Measurements from ENCODE around the gene CCZ1.
"Not testable (repeated sequence)": the region's sequence is repeated elsewhere in the genome, so short reads cannot be mapped to it uniquely, and the experiment has no call there.

CCZ1 gene

GRCh38 chr7:5908835-5909234 is 10.3 kb downstream of the CCZ1 start:
- not testable (repeated sequence) for DNase-seq (ENCODE audit: low read depth, low spot score)

- not testable (repeated sequence) for DNase-seq (ENCODE audit: low read depth, low spot score)
These were observed 18.0 kb downstream of the CCZ1 start for GRCh38 chr7:5916529-5916928.

GRCh38 chr7:5924180-5924579 is 25.6 kb downstream of the CCZ1 start:
- not testable (repeated sequence) for DNase-seq (ENCODE audit: low read depth, low spot score)

- DNase-seq (ENCODE audit: low read depth, low spot score) = not testable (repeated sequence)
These were observed 26.1 kb downstream of the CCZ1 start for GRCh38 chr7:5924630-5925029.

- not testable (repeated sequence) for DNase-seq (ENCODE audit: low read depth, low spot score)
These were observed 27.8 kb downstream of the CCZ1 start for GRCh38 chr7:5926263-5926870.

- DNase-seq (ENCODE audit: low read depth, low spot score) = not testable (repeated sequence)
These were observed 31.8 kb downstream of the CCZ1 start for GRCh38 chr7:5930290-5930689.

- not testable (repeated sequence) for DNase-seq (ENCODE audit: low read depth, low spot score)
These were observed 32.7 kb downstream of the CCZ1 start for GRCh38 chr7:5931250-5931649.

- not testable (repeated sequence) for DNase-seq (ENCODE audit: low read depth, low spot score)
These were observed 33.5 kb downstream of the CCZ1 start for GRCh38 chr7:5931905-5932644.

GRCh38 chr7:5934945-5935450 is 36.5 kb downstream of the CCZ1 start:
- DNase-seq (ENCODE audit: low read depth, low spot score) = not testable (repeated sequence)

GRCh38 chr7:5963205-5963604 is 64.7 kb downstream of the CCZ1 start:
- DNase-seq (ENCODE audit: low read depth, low spot score) = not testable (repeated sequence)

GRCh38 chr7:5963810-5964209 is 65.3 kb downstream of the CCZ1 start:
- DNase-seq (ENCODE audit: low read depth, low spot score) = not testable (repeated sequence)

- DNase-seq (ENCODE audit: low read depth, low spot score) = not testable (repeated sequence)
These were observed 71.9 kb downstream of the CCZ1 start, which contains the start of gene RSPH10B for GRCh38 chr7:5970347-5970911. Gene RSPH10B, minus strand, starts transcription at chr7:5970689. Its CDS starts 3,573 bp downstream, at chr7:5967116.

- DNase-seq (ENCODE audit: low read depth, low spot score) = not testable (repeated sequence)
These were observed 75.0 kb downstream of the CCZ1 start for GRCh38 chr7:5973580-5973979.

Data from iPS DF 19.7 (cell line).